Endodermal cell (in vitro differentiated cells): ENCODE results near the gene TIFAB. TPM values are rescaled to one million over a fixed set of nuclear protein-coding genes. Genes with fewer than 3 reads are reported as not detected.

Experiments used
- DNase-seq: peaks from one replicate; pipeline ENCODE4 v3.0.0-alpha.2; 2017
- H3K27ac ChIP-seq: 2 replicates; pipeline ENCODE4 v1.5.1; 2013; ENCODE audit warnings: mild to moderate bottlenecking, low read depth, low read length, moderate library complexity
- H3K27me3 ChIP-seq: 2 replicates; pipeline ENCODE4 v1.6.1; 2013; ENCODE audit warnings: mild to moderate bottlenecking, low read length, moderate library complexity; ENCODE audit not compliant: insufficient read depth, control insufficient read depth, poor library complexity, severe bottlenecking
- H3K36me3 ChIP-seq: 2 replicates; pipeline ENCODE4 v1.7.0; 2013; ENCODE audit warnings: mild to moderate bottlenecking, low read length, moderate library complexity; ENCODE audit not compliant: control insufficient read depth, insufficient read depth
- H3K4me1 ChIP-seq: one replicate; pipeline ENCODE4 v1.7.0; 2013; ENCODE audit warnings: low read length; ENCODE audit not compliant: control insufficient read depth, insufficient read depth
- H3K4me3 ChIP-seq: 2 replicates; pipeline ENCODE4 v1.5.1; 2013; ENCODE audit warnings: mild to moderate bottlenecking, low read length, moderate library complexity
- H3K9ac ChIP-seq: 2 replicates; pipeline ENCODE4 v1.6.1; 2013; ENCODE audit warnings: mild to moderate bottlenecking, low read length, moderate library complexity; ENCODE audit not compliant: poor library complexity, severe bottlenecking; ENCODE audit errors: extremely low read depth
- H3K9me3 ChIP-seq: 2 replicates; pipeline ENCODE4 v1.6.1; 2013; ENCODE audit warnings: mild to moderate bottlenecking, low read length, moderate library complexity; ENCODE audit not compliant: control insufficient read depth
- H3K27ac Mint-ChIP-seq: 2 replicates; pipeline ENCODE4 v1.8.0; 2020; ENCODE audit warnings: mixed read lengths
- H3K27me3 Mint-ChIP-seq: 2 replicates; pipeline ENCODE4 v1.8.0; 2021; ENCODE audit warnings: mild to moderate bottlenecking, mixed read lengths; ENCODE audit not compliant: insufficient read depth
- H3K36me3 Mint-ChIP-seq: 2 replicates; pipeline ENCODE4 v1.8.0; 2020; ENCODE audit warnings: low read depth, mixed read lengths
- H3K4me1 Mint-ChIP-seq: 2 replicates; pipeline ENCODE4 v1.8.0; 2020; ENCODE audit warnings: mixed read lengths
- H3K4me3 Mint-ChIP-seq: 2 replicates; pipeline ENCODE4 v1.8.0; 2020; ENCODE audit warnings: mild to moderate bottlenecking, moderate library complexity, mixed read lengths
- H3K9me3 Mint-ChIP-seq: 2 replicates; pipeline ENCODE4 v1.8.0; 2020; ENCODE audit warnings: mild to moderate bottlenecking, mixed read lengths
- CTCF ChIP-seq: fragments of 200-600 bp; sonication (generic); conservative IDR thresholded peaks from 2 replicates; pipeline ENCODE4 v1.5.0; 2021; ENCODE audit warnings: antibody characterized with exemption, mild to moderate bottlenecking
- WGBS, 2 experiments: methylation state at CpG; one replicate each; pipeline versions ENCODE4 v1.1.5 to v1.1.7; 2013; ENCODE audit warnings: missing lambda C conversion rate in 2 of 2, mixed read lengths in 1 of 2; ENCODE audit not compliant: insufficient coverage in 1 of 2, insufficient read length in 1 of 2; 5-methylcytosine and 5-hydroxymethylcytosine counted together
- total RNA-seq, 2 donors: library from RNA; stranded (reverse); fragmentation: NEBNext Ultra II Directional in 1 of 2; extraction: Animal tissue kit (Norgen Biotek cat#: 25700) in 1 of 2; gene quantifications; 2 replicates in 1 of 2; 3 replicates in 1 of 2; pipeline ENCODE4 v1.2.1, GENCODE V29; 2021

The TIFAB gene
- total RNA-seq, 2 donors from 2014 or later: not detected

DNA sequence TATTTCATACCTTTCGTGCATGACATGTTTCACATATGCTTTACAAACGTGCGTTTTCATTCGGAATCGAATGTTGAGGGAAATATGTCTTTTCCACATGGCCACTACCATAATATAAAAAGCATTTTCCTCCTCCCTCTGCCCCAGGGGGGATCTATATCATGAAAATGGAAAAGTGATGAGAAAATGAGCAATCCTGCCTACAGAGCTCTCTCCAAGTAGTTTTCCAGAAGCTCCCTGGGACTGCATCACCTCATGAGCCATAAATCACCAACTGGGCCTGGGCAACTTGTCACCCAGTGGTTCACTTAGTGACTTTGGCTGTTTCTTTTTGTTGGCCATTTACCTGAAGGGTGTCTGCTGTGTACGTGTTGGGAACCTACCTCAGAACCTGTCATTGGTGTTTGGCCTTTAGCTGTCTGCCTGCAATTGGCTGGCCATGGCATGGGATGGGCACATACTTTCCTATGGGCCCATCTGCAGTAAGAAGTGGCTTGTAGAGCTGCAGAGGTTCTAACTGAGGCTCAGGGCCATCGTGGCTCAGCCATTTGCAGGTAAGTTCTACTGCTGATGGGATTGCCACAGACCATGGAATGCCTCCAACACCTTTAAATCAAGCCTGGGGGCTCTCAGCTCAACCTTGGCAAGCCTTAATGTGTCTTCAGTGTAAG, 9.5 kb upstream of the TIFAB start:
- H3K27me3 Mint-ChIP-seq: peaks cover 92% of the 10 kb centered on the region
- H3K27ac Mint-ChIP-seq: no peak overlapping the region
- 90 to 93% methylated on average over 5 to 7 of the region's 7 CpGs for WGBS, 2 experiments
- H3K4me1 Mint-ChIP-seq: peaks cover 10% of the 10 kb centered on the region
- H3K9me3 ChIP-seq: no peaks in the 10 kb centered on the region
- no peak overlapping the region for H3K9ac ChIP-seq
- no peak for TF ChIP-seq CTCF
- peaks cover 88% of the 10 kb centered on the region for H3K27me3 ChIP-seq
- H3K4me1 ChIP-seq: peaks cover 4% of the 10 kb centered on the region
- no peak overlapping the region for H3K4me3 Mint-ChIP-seq
- H3K27ac ChIP-seq: no peak overlapping the region
- no peaks in the 10 kb centered on the region for H3K36me3 Mint-ChIP-seq
- H3K9me3 Mint-ChIP-seq: no peaks in the 10 kb centered on the region
- H3K4me3 ChIP-seq: no peak overlapping the region
- no peak for DNase-seq
- no peaks in the 10 kb centered on the region for H3K36me3 ChIP-seq

DNA sequence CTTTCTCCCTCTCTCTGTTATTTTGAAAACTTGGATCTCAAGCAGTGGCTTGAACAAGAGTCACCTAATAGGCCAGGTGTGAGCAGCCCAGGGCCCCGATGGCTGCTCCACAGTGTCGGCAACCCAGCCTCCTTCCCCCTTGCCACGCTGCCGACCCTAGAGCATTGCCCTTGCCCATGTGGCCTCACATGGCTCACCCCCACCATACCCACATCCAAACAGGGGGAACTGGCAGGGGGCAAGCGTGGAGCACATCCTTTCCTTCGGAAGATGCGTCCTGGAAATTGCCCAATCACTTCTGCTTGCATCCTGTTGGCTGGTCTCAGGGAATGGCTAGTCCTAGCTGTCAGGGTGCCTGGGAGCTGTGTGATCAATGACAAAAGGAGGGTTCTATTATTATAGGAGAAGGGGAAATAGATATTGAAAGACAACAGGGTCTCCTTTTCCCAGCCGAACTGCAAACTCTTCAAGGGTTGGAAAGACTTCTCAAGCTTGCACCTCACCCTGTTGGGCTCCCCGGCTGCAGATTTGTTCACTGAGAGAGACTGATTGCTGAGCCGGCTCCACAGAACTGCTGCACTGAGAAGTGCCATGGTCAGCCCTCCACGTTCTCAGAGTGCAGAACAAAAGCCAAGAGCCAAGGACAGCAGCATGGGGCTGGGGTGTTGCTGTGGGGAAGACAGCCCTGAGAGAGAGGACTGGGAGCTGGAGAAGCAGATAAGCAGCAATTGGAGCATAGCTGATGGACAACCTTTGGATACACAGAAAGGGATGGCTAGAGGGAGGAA, 8.3 kb upstream of the TIFAB start:
- no peaks in the 10 kb centered on the region for H3K9me3 Mint-ChIP-seq
- 82 to 84% methylated on average over 3 to 11 of the region's 11 CpGs for WGBS, 2 experiments

GRCh38 chr5:135458921-135459331, 6.8 kb upstream of the TIFAB start:
- Mint-ChIP-seq H3K9me3 (no peaks in the 10 kb centered on the region), H3K36me3 (no peaks in the 10 kb centered on the region), H3K4me3 (no peak overlapping the region), H3K4me1 (peaks cover 4% of the 10 kb centered on the region), H3K27ac (no peak overlapping the region), H3K27me3 (peaks cover 87% of the 10 kb centered on the region)
- H3K36me3 ChIP-seq: no peaks in the 10 kb centered on the region
- no peak overlapping the region for H3K4me3 ChIP-seq
- H3K27me3 ChIP-seq: peaks cover 85% of the 10 kb centered on the region
- H3K27ac ChIP-seq: no peak overlapping the region
- DNase-seq: no peak
- no peaks in the 10 kb centered on the region for H3K9me3 ChIP-seq
- H3K9ac ChIP-seq: no peak overlapping the region
- 82 to 87% methylated on average over 3 to 5 of the region's 5 CpGs for WGBS, 2 experiments
- TF ChIP-seq CTCF: no peak
- no peaks in the 10 kb centered on the region for H3K4me1 ChIP-seq

More for the DNA sequence above, 8.3 kb upstream of the TIFAB start:
- Histone ChIP-seq H3K27ac (no peak overlapping the region), H3K4me3 (no peak overlapping the region), H3K27me3 (peaks cover 88% of the 10 kb centered on the region), H3K36me3 (no peaks in the 10 kb centered on the region), H3K9ac (no peak overlapping the region), H3K9me3 (no peaks in the 10 kb centered on the region), H3K4me1 (no peaks in the 10 kb centered on the region)
- no peaks in the 10 kb centered on the region for H3K36me3 Mint-ChIP-seq
- no peak overlapping the region for H3K4me3 Mint-ChIP-seq
- no peak for TF ChIP-seq CTCF
- no peak overlapping the region for H3K27ac Mint-ChIP-seq
- no peak for DNase-seq
- H3K27me3 Mint-ChIP-seq: peaks cover 92% of the 10 kb centered on the region
- peaks cover 4% of the 10 kb centered on the region for H3K4me1 Mint-ChIP-seq
